OCI-LY1 (cell line): ENCODE measurements around the gene SLC9A6.

Experiments
- H2AFZ ChIP-seq: fragments of 200-600 bp; sonication (generic), shearing (Covaris generic); 2 replicates; pipeline ENCODE4 v1.6.0; 2014; ENCODE audit warnings: antibody characterized with exemption, mild to moderate bottlenecking, low read length
- H3F3A ChIP-seq: fragments of 200-600 bp; sonication (generic), shearing (Covaris generic); 2 replicates; pipeline ENCODE4 v1.6.0; 2014; ENCODE audit warnings: mild to moderate bottlenecking, antibody characterized with exemption, low read length, moderate library complexity; ENCODE audit not compliant: insufficient read depth
- H3K27ac ChIP-seq: fragments of 200-600 bp; sonication (generic); 2 replicates; pipeline ENCODE4 v1.5.1; 2014; ENCODE audit warnings: low read length, mixed run types, mild to moderate bottlenecking, low read depth; ENCODE audit not compliant: poor library complexity, severe bottlenecking
- H3K27me3 ChIP-seq: fragments of 200-600 bp; sonication (generic); 2 replicates; pipeline ENCODE4 v1.6.0; 2014; ENCODE audit warnings: antibody characterized with exemption, mild to moderate bottlenecking, low read length, moderate library complexity; ENCODE audit not compliant: insufficient read depth
- H3K36me3 ChIP-seq: fragments of 200-600 bp; sonication (generic); 2 replicates; pipeline ENCODE4 v1.6.1; 2014; ENCODE audit warnings: mild to moderate bottlenecking, antibody characterized with exemption, low read length, moderate library complexity, mixed read lengths; ENCODE audit not compliant: insufficient read depth
- H3K4me1 ChIP-seq: fragments of 200-600 bp; sonication (generic); 2 replicates; pipeline ENCODE4 v1.5.1; 2014; ENCODE audit warnings: mild to moderate bottlenecking, low read length, moderate library complexity; ENCODE audit not compliant: insufficient read depth, severe bottlenecking
- H3K4me2 ChIP-seq: fragments of 200-600 bp; sonication (generic), shearing (Covaris generic); 2 replicates; pipeline ENCODE4 v1.6.1; 2014; ENCODE audit warnings: low read length
- H3K4me3 ChIP-seq: fragments of 200-600 bp; sonication (generic); 2 replicates; pipeline ENCODE4 v1.5.1; 2014; ENCODE audit warnings: low read length, low read depth, mild to moderate bottlenecking, mixed read lengths; ENCODE audit not compliant: poor library complexity, severe bottlenecking
- H3K79me2 ChIP-seq: fragments of 200-600 bp; shearing (Covaris generic); 2 replicates; pipeline ENCODE4 v1.6.1; 2016; ENCODE audit warnings: mixed run types, low read length, mixed read lengths; ENCODE audit not compliant: insufficient read depth
- H3K9ac ChIP-seq: fragments of 200-600 bp; sonication (generic), shearing (Covaris generic); 2 replicates; pipeline ENCODE4 v1.6.1; 2014; ENCODE audit warnings: mild to moderate bottlenecking, low read length, mixed read lengths
- H3K9me2 ChIP-seq: fragments of 200-600 bp; sonication (generic), shearing (Covaris generic); 2 replicates; pipeline ENCODE4 v1.6.1; 2014; ENCODE audit warnings: low read depth, mild to moderate bottlenecking, low read length, mixed read lengths
- H3K9me3 ChIP-seq: fragments of 200-600 bp; shearing (Covaris generic); 2 replicates; pipeline ENCODE4 v1.6.1; 2014; ENCODE audit warnings: low read length, mixed read lengths
- H4K20me1 ChIP-seq: fragments of 200-600 bp; sonication (generic), shearing (Covaris generic); 2 replicates; pipeline ENCODE4 v1.6.0; 2016; ENCODE audit warnings: mild to moderate bottlenecking, low read length; ENCODE audit not compliant: insufficient read depth
- EZH2 ChIP-seq: fragments of 200-600 bp; sonication (generic), shearing (Covaris generic); IDR thresholded peaks from 2 replicates; pipeline ENCODE4 v1.8.0; 2017; ENCODE audit warnings: borderline replicate concordance, mixed run types, mild to moderate bottlenecking, antibody characterized with exemption, low read length, moderate library complexity, mixed read lengths
- TF ChIP-seq, protein P1 (sequence below): fragments of 200-600 bp; sonication (generic), shearing (Covaris generic); IDR thresholded peaks from 2 replicates; pipeline ENCODE4 v1.5.1; 2017; ENCODE audit warnings: mild to moderate bottlenecking, antibody characterized with exemption, low read length, moderate library complexity, mixed read lengths

SLC9A6 gene

GRCh38 chrX:136065044-136065671 is 79.9 kb downstream of the SLC9A6 start:
- no peaks in the 10 kb centered on the region for H3K79me2 ChIP-seq
- TF ChIP-seq, protein P1, sequence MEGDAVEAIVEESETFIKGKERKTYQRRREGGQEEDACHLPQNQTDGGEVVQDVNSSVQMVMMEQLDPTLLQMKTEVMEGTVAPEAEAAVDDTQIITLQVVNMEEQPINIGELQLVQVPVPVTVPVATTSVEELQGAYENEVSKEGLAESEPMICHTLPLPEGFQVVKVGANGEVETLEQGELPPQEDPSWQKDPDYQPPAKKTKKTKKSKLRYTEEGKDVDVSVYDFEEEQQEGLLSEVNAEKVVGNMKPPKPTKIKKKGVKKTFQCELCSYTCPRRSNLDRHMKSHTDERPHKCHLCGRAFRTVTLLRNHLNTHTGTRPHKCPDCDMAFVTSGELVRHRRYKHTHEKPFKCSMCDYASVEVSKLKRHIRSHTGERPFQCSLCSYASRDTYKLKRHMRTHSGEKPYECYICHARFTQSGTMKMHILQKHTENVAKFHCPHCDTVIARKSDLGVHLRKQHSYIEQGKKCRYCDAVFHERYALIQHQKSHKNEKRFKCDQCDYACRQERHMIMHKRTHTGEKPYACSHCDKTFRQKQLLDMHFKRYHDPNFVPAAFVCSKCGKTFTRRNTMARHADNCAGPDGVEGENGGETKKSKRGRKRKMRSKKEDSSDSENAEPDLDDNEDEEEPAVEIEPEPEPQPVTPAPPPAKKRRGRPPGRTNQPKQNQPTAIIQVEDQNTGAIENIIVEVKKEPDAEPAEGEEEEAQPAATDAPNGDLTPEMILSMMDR, result no peak
- no peak for TF ChIP-seq EZH2
- H3K27me3 ChIP-seq, result no peaks in the 10 kb centered on the region
- H3K4me1 ChIP-seq, result no peaks in the 10 kb centered on the region
- H3K27ac ChIP-seq, result no peak overlapping the region
- no peak overlapping the region for H3K4me2 ChIP-seq
- no peak overlapping the region for H3K4me3 ChIP-seq
- H3K9ac ChIP-seq, result no peak overlapping the region
- no peaks in the 10 kb centered on the region for H3K36me3 ChIP-seq
- H3K9me3 ChIP-seq, result no peaks in the 10 kb centered on the region
- no peaks in the 10 kb centered on the region for H3K9me2 ChIP-seq
- H4K20me1 ChIP-seq, result no peaks in the 10 kb centered on the region
- H2AFZ ChIP-seq, result no peak overlapping the region
- H3F3A ChIP-seq, result no peaks in the 10 kb centered on the region

DNA sequence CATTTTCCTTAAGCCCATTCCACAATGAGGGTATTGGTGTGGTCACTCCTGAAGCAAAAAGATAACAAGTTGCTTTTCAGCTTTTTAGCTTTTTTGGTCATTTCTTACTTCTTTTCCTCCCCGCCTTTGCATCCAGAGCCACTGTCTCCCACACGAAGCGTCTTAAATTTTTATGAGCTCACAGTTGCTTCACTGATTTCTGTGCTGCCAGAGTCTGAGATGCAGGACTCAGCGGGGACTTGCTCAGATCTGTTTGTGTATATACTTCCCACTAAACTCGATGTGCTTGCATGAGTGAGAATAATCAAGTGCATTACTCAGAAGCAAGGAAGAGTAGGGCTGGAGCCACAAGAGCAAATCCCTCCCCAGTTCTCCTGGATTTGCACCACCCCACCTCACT is 81.9 kb downstream of the SLC9A6 start:
- no peaks in the 10 kb centered on the region for H3K79me2 ChIP-seq
- TF ChIP-seq, protein P1, result no peak
- TF ChIP-seq EZH2, result no peak

GRCh38 chrX:136067966-136068365 is 82.7 kb downstream of the SLC9A6 start:
- no peaks in the 10 kb centered on the region for H3K4me1 ChIP-seq
- H3K4me2 ChIP-seq, result no peak overlapping the region
- H3K9me2 ChIP-seq, result no peaks in the 10 kb centered on the region
- H3K36me3 ChIP-seq, result no peaks in the 10 kb centered on the region
- no peak overlapping the region for H3K9ac ChIP-seq
- H3F3A ChIP-seq, result no peaks in the 10 kb centered on the region
- TF ChIP-seq EZH2, result no peak
- TF ChIP-seq, protein P1, result no peak
- no peak overlapping the region for H2AFZ ChIP-seq
- no peaks in the 10 kb centered on the region for H3K79me2 ChIP-seq
- H3K27me3 ChIP-seq, result no peaks in the 10 kb centered on the region
- H3K27ac ChIP-seq, result no peak overlapping the region
- H3K9me3 ChIP-seq, result no peaks in the 10 kb centered on the region
- no peak overlapping the region for H3K4me3 ChIP-seq
- no peaks in the 10 kb centered on the region for H4K20me1 ChIP-seq

More for the DNA sequence above, 81.9 kb downstream of the SLC9A6 start:
- H3K4me2 ChIP-seq, result no peak overlapping the region
- H3K4me1 ChIP-seq, result no peaks in the 10 kb centered on the region
- H4K20me1 ChIP-seq, result no peaks in the 10 kb centered on the region
- no peak overlapping the region for H3K4me3 ChIP-seq
- no peaks in the 10 kb centered on the region for H3K27me3 ChIP-seq
- H3F3A ChIP-seq, result no peaks in the 10 kb centered on the region
- H3K27ac ChIP-seq, result no peak overlapping the region
- no peak overlapping the region for H2AFZ ChIP-seq
- no peak overlapping the region for H3K9ac ChIP-seq
- no peaks in the 10 kb centered on the region for H3K36me3 ChIP-seq
- H3K9me2 ChIP-seq, result no peaks in the 10 kb centered on the region
- no peaks in the 10 kb centered on the region for H3K9me3 ChIP-seq
